ENCODE measurements around the gene C10orf67.

C10orf67 gene

GRCh38 chr10:23158370-23158769, 186.2 kb downstream of the C10orf67 start:
- DNase-seq = peak; percentile 37

- DNase-seq = no peak
Observed at GRCh38 chr10:23157691-23158369, 186.8 kb downstream of the C10orf67 start.

- DNase-seq = no peak
Observed at GRCh38 chr10:23157239-23157681, 187.3 kb downstream of the C10orf67 start.

- DNase-seq = no peak
Observed at GRCh38 chr10:23156447-23157150, 188.0 kb downstream of the C10orf67 start.

DNA sequence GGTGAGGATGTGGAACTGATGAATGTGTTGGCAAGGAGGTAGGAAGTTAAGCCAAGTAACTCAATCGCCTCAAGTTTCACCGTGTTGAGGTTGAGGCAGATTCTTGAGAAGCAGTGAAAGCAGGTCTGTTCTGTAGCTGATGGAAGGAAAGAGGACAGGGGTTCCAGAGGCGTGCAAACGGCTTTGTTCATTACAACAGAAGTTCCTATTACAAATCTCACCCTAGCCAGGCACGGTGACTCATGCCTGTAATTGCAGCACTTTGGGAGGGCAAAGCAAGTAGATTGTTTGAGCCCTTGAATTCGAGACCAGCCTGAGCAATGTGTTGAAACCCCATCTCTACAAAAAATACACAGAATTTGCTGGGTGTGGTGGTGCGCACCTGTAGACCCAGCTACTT, 189.4 kb downstream of the C10orf67 start:
- no peak for DNase-seq

Data from CD4-positive, alpha-beta T cell treated with Interleukin-4 for 4 hours (primary cell).